Upper lobe of left lung (tissue), 4 donors: ENCODE measurements around the gene PIAS4.

Experiments
- EP300 ChIP-seq, 4 donors: sonication (generic); formaldehyde crosslinking; IDR thresholded peaks; one replicate each; pipeline ENCODE4 v1.5.1; 2017; ENCODE audit warnings: antibody characterized with exemption in 4 of 4, control low read depth in 2 of 4
- POLR2A ChIP-seq, 4 donors: fragments of 450-650 bp; IDR thresholded peaks; one replicate each; pipeline ENCODE4 v1.5.1; 2016 to 2017; ENCODE audit warnings: antibody characterized with exemption in 4 of 4, mild to moderate bottlenecking in 2 of 4

DNA sequence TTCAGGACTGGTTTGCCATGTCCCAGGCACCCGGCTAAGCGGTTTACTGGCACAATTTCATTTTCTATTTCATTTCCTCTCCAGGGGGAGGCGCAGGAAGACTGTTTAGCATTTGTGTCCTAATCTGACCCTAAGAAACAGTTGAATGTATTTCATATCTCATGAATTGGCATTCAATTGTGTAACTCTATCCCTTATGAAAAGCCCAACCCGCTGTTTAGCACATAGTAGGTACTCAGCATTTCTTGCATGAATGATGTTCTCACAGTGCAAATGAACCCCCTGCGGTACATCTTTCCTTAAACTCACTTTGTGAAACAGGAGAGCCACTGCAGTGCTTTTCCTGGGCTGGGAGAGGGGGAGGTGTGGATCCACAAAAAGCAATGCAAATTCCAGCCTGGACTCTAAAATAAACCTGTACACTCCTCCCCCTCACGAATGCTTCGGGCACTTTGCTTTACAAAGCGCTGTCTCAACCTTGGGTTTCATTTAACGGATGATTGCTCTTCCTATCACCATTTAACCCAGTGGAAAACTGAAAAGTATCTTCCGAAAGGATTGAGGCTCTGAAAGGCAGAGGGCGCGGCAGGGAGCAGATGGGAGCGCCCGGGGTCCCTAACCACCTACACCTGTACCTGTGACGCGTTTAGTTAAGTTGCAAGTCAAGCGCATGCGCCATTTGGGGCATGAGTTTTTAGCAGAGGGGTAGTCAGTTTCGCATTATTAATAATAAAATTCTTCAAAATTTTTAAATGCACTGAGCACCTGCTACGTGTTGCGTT, 21.1 kb upstream of the PIAS4 start:
- TF ChIP-seq POLR2A (IDR thresholded peaks at IDR 0.05) (no peak), EP300 (IDR thresholded peaks at IDR 0.05) (no peak)
